HUES64 (cell line): ENCODE results near the gene FDX2.
A peak's percentile ranks its signal among the peaks of the same experiment; 100 is the strongest.
"Not testable (repeated sequence)": the region's sequence is repeated elsewhere in the genome, so short reads cannot be mapped to it uniquely, and the experiment has no call there.

Experiments used
- H3K27ac ChIP-seq: 2 replicates; pipeline ENCODE4 v1.7.0; 2013; ENCODE audit warnings: low read depth, low read length, inconsistent platforms
- H3K27me3 ChIP-seq: 2 replicates; pipeline ENCODE4 v1.6.1; 2013; ENCODE audit warnings: mild to moderate bottlenecking, low read length; ENCODE audit not compliant: insufficient read depth
- H3K36me3 ChIP-seq: 2 replicates; pipeline ENCODE4 v1.6.1; 2013; ENCODE audit warnings: mild to moderate bottlenecking, low read length; ENCODE audit not compliant: insufficient read depth
- H3K4me1 ChIP-seq: 2 replicates; pipeline ENCODE4 v1.6.1; 2013; ENCODE audit warnings: mild to moderate bottlenecking, low read length, moderate library complexity; ENCODE audit not compliant: insufficient read depth
- H3K4me3 ChIP-seq: 2 replicates; pipeline ENCODE4 v1.5.1; 2013; ENCODE audit warnings: mild to moderate bottlenecking, low read length, moderate library complexity
- H3K9ac ChIP-seq: 2 replicates; pipeline ENCODE4 v1.6.1; 2013; ENCODE audit warnings: mild to moderate bottlenecking, low read depth, low read length
- H3K9me3 ChIP-seq: 2 replicates; pipeline ENCODE4 v1.6.1; 2013; ENCODE audit warnings: low read depth, low read length; ENCODE audit not compliant: insufficient read depth
- WGBS: fragments of 150-250, 120-280 bp; methylation state at CpG from one replicate; pipeline ENCODE4 v1.1.7; 2013; ENCODE audit warnings: missing lambda C conversion rate; 5-methylcytosine and 5-hydroxymethylcytosine counted together

The FDX2 gene

GRCh38 chr19:10288662-10289166 is 27.1 kb downstream of the FDX2 start:
- Histone ChIP-seq H3K4me1 (0 out of 2 replicates have a peak, but pooled peaks cover 3% of the 10 kb centered on the region), H3K9ac (no peak overlapping the region), H3K27ac (no peak overlapping the region), H3K4me3 (peak overlapping the region; percentile 54), H3K27me3 (peaks cover 82% of the 10 kb centered on the region), H3K9me3 (no peaks in the 10 kb centered on the region), H3K36me3 (peaks cover 4% of the 10 kb centered on the region; the same call in 1 of the 2 replicates)
- WGBS, result 2% methylated on average over 19 of the region's 23 CpGs

- 0 out of 2 replicates have a peak, but pooled peaks cover 3% of the 10 kb centered on the region for H3K4me1 ChIP-seq
- peaks cover 4% of the 10 kb centered on the region; the same call in 1 of the 2 replicates for H3K36me3 ChIP-seq
- peak within 1 kb of the TSS; percentile 57 for H3K4me3 ChIP-seq
- H3K9ac ChIP-seq, result no peak within 1 kb of the TSS; the same call in 1 of the 2 replicates
- 6% methylated on average over 59 of the region's 59 CpGs for WGBS
- no peaks in the 10 kb centered on the region for H3K9me3 ChIP-seq
- H3K27me3 ChIP-seq, result peaks cover 65% of the 10 kb centered on the region
- no peak within 1 kb of the TSS for H3K27ac ChIP-seq
Measured at GRCh38 chr19:10286803-10287737, 28.7 kb downstream of the FDX2 start, which contains the start of gene ICAM4. Gene ICAM4 (plus strand): TSS chr19:10286955. CDS start chr19:10287013, 58 bp downstream.

GRCh38 chr19:10285393-10285792 is 30.4 kb downstream of the FDX2 start:
- no peak overlapping the region for H3K4me3 ChIP-seq
- H3K4me1 ChIP-seq, result 0 out of 2 replicates have a peak, but pooled peaks cover 3% of the 10 kb centered on the region
- peaks cover 48% of the 10 kb centered on the region for H3K27me3 ChIP-seq
- no peak overlapping the region for H3K9ac ChIP-seq
- no peak overlapping the region for H3K27ac ChIP-seq
- peaks cover 4% of the 10 kb centered on the region; the same call in 1 of the 2 replicates for H3K36me3 ChIP-seq
- WGBS, result 94% methylated on average over 4 of the region's 4 CpGs
- no peaks in the 10 kb centered on the region for H3K9me3 ChIP-seq

GRCh38 chr19:10284960-10285278 is 30.9 kb downstream of the FDX2 start:
- no peak overlapping the region for H3K4me3 ChIP-seq
- H3K4me1 ChIP-seq, result 0 out of 2 replicates have a peak, but pooled peaks cover 3% of the 10 kb centered on the region
- H3K9me3 ChIP-seq, result no peaks in the 10 kb centered on the region
- no peak overlapping the region for H3K9ac ChIP-seq
- WGBS, result 94% methylated on average over 13 of the region's 13 CpGs
- peaks cover 44% of the 10 kb centered on the region for H3K27me3 ChIP-seq
- H3K27ac ChIP-seq, result no peak overlapping the region
- H3K36me3 ChIP-seq, result peaks cover 4% of the 10 kb centered on the region; the same call in 1 of the 2 replicates

GRCh38 chr19:10284065-10284959 is 31.5 kb downstream of the FDX2 start:
- Histone ChIP-seq H3K9ac (no peak overlapping the region), H3K4me3 (no peak overlapping the region), H3K4me1 (0 out of 2 replicates have a peak, but pooled peaks cover 3% of the 10 kb centered on the region), H3K27me3 (peaks cover 38% of the 10 kb centered on the region), H3K27ac (no peak overlapping the region), H3K9me3 (no peaks in the 10 kb centered on the region), H3K36me3 (peaks cover 4% of the 10 kb centered on the region; the same call in 1 of the 2 replicates)
- 93% methylated on average over 34 of the region's 34 CpGs for WGBS

- no peak overlapping the region for H3K9ac ChIP-seq
- H3K27ac ChIP-seq, result no peak overlapping the region
- no peaks in the 10 kb centered on the region for H3K9me3 ChIP-seq
- H3K27me3 ChIP-seq, result peaks cover 29% of the 10 kb centered on the region
- WGBS, result 81% methylated on average over 22 of the region's 23 CpGs
- 0 out of 2 replicates have a peak, but pooled peaks cover 3% of the 10 kb centered on the region for H3K4me1 ChIP-seq
- no peak overlapping the region for H3K4me3 ChIP-seq
- H3K36me3 ChIP-seq, result peaks cover 4% of the 10 kb centered on the region; the same call in 1 of the 2 replicates
Measured at GRCh38 chr19:10283301-10284064, 32.3 kb downstream of the FDX2 start.

- not testable (repeated sequence) for H3K36me3 ChIP-seq, H3K9ac ChIP-seq, H3K27ac ChIP-seq, H3K9me3 ChIP-seq, H3K4me3 ChIP-seq, H3K4me1 ChIP-seq
- H3K27me3 ChIP-seq, result peaks cover 15% of the 10 kb centered on the region
- 97% methylated on average over 5 of the region's 5 CpGs for WGBS
Measured at GRCh38 chr19:10282043-10282442, 33.8 kb downstream of the FDX2 start.

- Histone ChIP-seq H3K27me3 (no peaks in the 10 kb centered on the region), H3K9ac (no peak overlapping the region), H3K9me3 (no peaks in the 10 kb centered on the region), H3K27ac (no peak overlapping the region), H3K36me3 (0 out of 2 replicates have a peak, but pooled peaks cover 2% of the 10 kb centered on the region), H3K4me3 (no peak overlapping the region), H3K4me1 (no peaks in the 10 kb centered on the region)
- 92% methylated on average over 5 of the region's 5 CpGs for WGBS
Measured at GRCh38 chr19:10279737-10280442, 35.9 kb downstream of the FDX2 start.

GRCh38 chr19:10278935-10279334 is 36.9 kb downstream of the FDX2 start:
- WGBS, result 94% methylated on average over 1 of the region's 1 CpG
- no peaks in the 10 kb centered on the region for H3K9me3 ChIP-seq
- H3K36me3 ChIP-seq, result 0 out of 2 replicates have a peak, but pooled peaks cover 2% of the 10 kb centered on the region
- no peaks in the 10 kb centered on the region for H3K4me1 ChIP-seq
- no peak overlapping the region for H3K4me3 ChIP-seq
- no peak overlapping the region for H3K27ac ChIP-seq
- H3K9ac ChIP-seq, result no peak overlapping the region
- no peaks in the 10 kb centered on the region for H3K27me3 ChIP-seq
